Parathyroid adenoma (tissue), 2 donors: ENCODE results near the gene EPHA5.

Experiments
- H2AFZ ChIP-seq: fragments of 300-600 bp; sonication (generic); one replicate; pipeline ENCODE4 v1.7.0; 2017; ENCODE audit warnings: antibody characterized with exemption, mild to moderate bottlenecking
- H3K27ac ChIP-seq: fragments of 300-600 bp; sonication (generic); one replicate; pipeline ENCODE4 v1.7.0; 2017
- H3K27me3 ChIP-seq: fragments of 300-600 bp; sonication (generic); one replicate; pipeline ENCODE4 v1.7.0; 2017; ENCODE audit warnings: low read length; ENCODE audit not compliant: control insufficient read depth, insufficient read depth
- H3K36me3 ChIP-seq: fragments of 300-600 bp; sonication (generic); one replicate; pipeline ENCODE4 v1.7.0; 2017; ENCODE audit warnings: low read length; ENCODE audit not compliant: control insufficient read depth, insufficient read depth
- H3K4me1 ChIP-seq: fragments of 300-600 bp; sonication (generic); one replicate; pipeline ENCODE4 v1.7.0; 2017; ENCODE audit warnings: control low read depth
- H3K4me2 ChIP-seq: fragments of 300-600 bp; sonication (generic); one replicate; pipeline ENCODE4 v1.7.0; 2017; ENCODE audit warnings: low read length
- H3K4me3 ChIP-seq: fragments of 300-600 bp; sonication (generic); one replicate; pipeline ENCODE4 v1.7.0; 2017; ENCODE audit warnings: low read depth, low read length
- H3K79me2 ChIP-seq: fragments of 300-600 bp; sonication (generic); one replicate; pipeline ENCODE4 v1.7.0; 2017; ENCODE audit warnings: control low read depth
- H3K9ac ChIP-seq: fragments of 300-600 bp; sonication (generic); one replicate; pipeline ENCODE4 v1.7.0; 2017; ENCODE audit warnings: mild to moderate bottlenecking
- H3K9me3 ChIP-seq: fragments of 300-600 bp; sonication (generic); one replicate; pipeline ENCODE4 v1.7.0; 2017; ENCODE audit warnings: low read length; ENCODE audit not compliant: control insufficient read depth
- CTCF ChIP-seq: fragments of 300-600 bp; sonication (generic); IDR thresholded peaks from one replicate; pipeline ENCODE4 v1.7.0; 2017; ENCODE audit warnings: antibody characterized with exemption, mild to moderate bottlenecking
- donor health status: primary hyperparathyroidism.

EPHA5 gene

GRCh38 chr4:65589921-65590320 lies 80.4 kb downstream of the EPHA5 start:
- TF ChIP-seq CTCF: no peak
- no peak overlapping the region for H3K4me2 ChIP-seq
- no peaks in the 10 kb centered on the region for H3K27me3 ChIP-seq
- H3K27ac ChIP-seq: no peak overlapping the region
- H3K79me2 ChIP-seq: no peaks in the 10 kb centered on the region
- H3K9me3 ChIP-seq: no peaks in the 10 kb centered on the region
- H2AFZ ChIP-seq: no peak overlapping the region
- no peak overlapping the region for H3K9ac ChIP-seq
- H3K4me1 ChIP-seq: no peaks in the 10 kb centered on the region
- H3K36me3 ChIP-seq: no peaks in the 10 kb centered on the region
- no peak overlapping the region for H3K4me3 ChIP-seq

GRCh38 chr4:65589331-65589730 lies 81.0 kb downstream of the EPHA5 start:
- H2AFZ ChIP-seq: no peak overlapping the region
- H3K27ac ChIP-seq: no peak overlapping the region
- H3K4me2 ChIP-seq: no peak overlapping the region
- no peak for TF ChIP-seq CTCF
- no peaks in the 10 kb centered on the region for H3K27me3 ChIP-seq
- no peaks in the 10 kb centered on the region for H3K79me2 ChIP-seq
- H3K9me3 ChIP-seq: no peaks in the 10 kb centered on the region
- no peak overlapping the region for H3K9ac ChIP-seq
- H3K4me3 ChIP-seq: no peak overlapping the region
- H3K36me3 ChIP-seq: no peaks in the 10 kb centered on the region
- H3K4me1 ChIP-seq: no peaks in the 10 kb centered on the region

- Histone ChIP-seq H3K9ac (no peak overlapping the region), H3K27ac (no peak overlapping the region), H3K27me3 (no peaks in the 10 kb centered on the region), H3K4me3 (no peak overlapping the region), H3K36me3 (no peaks in the 10 kb centered on the region), H3K9me3 (no peaks in the 10 kb centered on the region), H3K79me2 (no peaks in the 10 kb centered on the region), H3K4me2 (no peak overlapping the region), H2AFZ (no peak overlapping the region), H3K4me1 (no peaks in the 10 kb centered on the region)
- TF ChIP-seq CTCF: no peak
Measured at GRCh38 chr4:65580551-65580950, 89.7 kb downstream of the EPHA5 start.

GRCh38 chr4:65566473-65566872 lies 103.8 kb downstream of the EPHA5 start:
- H3K9ac ChIP-seq: no peak overlapping the region
- H3K4me3 ChIP-seq: no peak overlapping the region
- no peak overlapping the region for H3K4me2 ChIP-seq
- no peak overlapping the region for H3K27ac ChIP-seq
- H3K4me1 ChIP-seq: no peaks in the 10 kb centered on the region
- no peak overlapping the region for H2AFZ ChIP-seq
- H3K9me3 ChIP-seq: no peaks in the 10 kb centered on the region
- no peak for TF ChIP-seq CTCF
- H3K79me2 ChIP-seq: no peaks in the 10 kb centered on the region
- no peaks in the 10 kb centered on the region for H3K27me3 ChIP-seq
- no peaks in the 10 kb centered on the region for H3K36me3 ChIP-seq

- Histone ChIP-seq H3K79me2 (no peaks in the 10 kb centered on the region), H3K27me3 (no peaks in the 10 kb centered on the region), H3K4me3 (no peak overlapping the region), H3K9ac (no peak overlapping the region), H3K4me2 (no peak overlapping the region), H3K4me1 (no peaks in the 10 kb centered on the region), H2AFZ (no peak overlapping the region), H3K9me3 (no peaks in the 10 kb centered on the region), H3K36me3 (no peaks in the 10 kb centered on the region), H3K27ac (no peak overlapping the region)
- no peak for TF ChIP-seq CTCF
Measured at GRCh38 chr4:65561164-65561563, 109.1 kb downstream of the EPHA5 start.
